ENCODE data around the gene SFXN4. TPM values are rescaled to one million over a fixed set of nuclear protein-coding genes. Genes with fewer than 3 reads are reported as not detected.

Gene SFXN4
- total RNA-seq, 4 donors from 2014 or later, result 12.2 to 37.4 (median 15.0) TPM

- WGBS, result 97% methylated on average over 12 of the region's 13 CpGs
- Histone ChIP-seq H3K4me3 (no peak overlapping the region), H3K4me1 (no peaks in the 10 kb centered on the region), H3K27ac (no peak overlapping the region), H3K36me3 (peaks cover 83% of the 10 kb centered on the region), H3K27me3 (no peaks in the 10 kb centered on the region), H3K9me3 (no peaks in the 10 kb centered on the region)
- TF ChIP-seq POLR2A (IDR thresholded peaks at IDR 0.05) (no peak), CTCF (IDR thresholded peaks at IDR 0.05) (no peak), POLR2AphosphoS5 (IDR thresholded peaks at IDR 0.05) (no peak), EP300 (IDR thresholded peaks at IDR 0.05) (no peak)
- no peak for DNase-seq (ENCODE audit: low spot score in 2 of 2)
These were observed 15.8 kb downstream of the SFXN4 start for GRCh38 chr10:119149729-119150128.

GRCh38 chr10:119149157-119149556, 16.4 kb downstream of the SFXN4 start:
- WGBS, result 97% methylated on average over 8 of the region's 8 CpGs
- H3K4me3 ChIP-seq, result no peak overlapping the region
- no peaks in the 10 kb centered on the region for H3K4me1 ChIP-seq
- TF ChIP-seq POLR2AphosphoS5 (IDR thresholded peaks at IDR 0.05) (no peak), POLR2A (IDR thresholded peaks at IDR 0.05) (no peak), CTCF (IDR thresholded peaks at IDR 0.05) (no peak), EP300 (IDR thresholded peaks at IDR 0.05) (no peak)
- no peaks in the 10 kb centered on the region for H3K9me3 ChIP-seq
- H3K27me3 ChIP-seq, result no peaks in the 10 kb centered on the region
- peaks cover 78% of the 10 kb centered on the region for H3K36me3 ChIP-seq
- H3K27ac ChIP-seq, result no peak overlapping the region
- DNase-seq (ENCODE audit: low spot score in 2 of 2), result no peak

- DNase-seq (ENCODE audit: low spot score in 2 of 2), result no peak
- Histone ChIP-seq H3K4me3 (no peak overlapping the region), H3K27me3 (no peaks in the 10 kb centered on the region), H3K4me1 (no peaks in the 10 kb centered on the region), H3K9me3 (no peaks in the 10 kb centered on the region), H3K36me3 (peaks cover 49% of the 10 kb centered on the region), H3K27ac (no peak overlapping the region)
- TF ChIP-seq EP300 (IDR thresholded peaks at IDR 0.05), result no peak
- TF ChIP-seq POLR2AphosphoS5 (IDR thresholded peaks at IDR 0.05), result no peak
- TF ChIP-seq POLR2A (IDR thresholded peaks at IDR 0.05), result no peak
- TF ChIP-seq CTCF (IDR thresholded peaks at IDR 0.05), result no peak
- 95% methylated on average over 9 of the region's 10 CpGs for WGBS
These were observed 21.9 kb downstream of the SFXN4 start for GRCh38 chr10:119143657-119144056.

- no peak overlapping the region for H3K4me3 ChIP-seq
- no peak for TF ChIP-seq POLR2AphosphoS5 (IDR thresholded peaks at IDR 0.05)
- no peak for TF ChIP-seq POLR2A (IDR thresholded peaks at IDR 0.05)
- no peak for TF ChIP-seq EP300 (IDR thresholded peaks at IDR 0.05)
- TF ChIP-seq CTCF (IDR thresholded peaks at IDR 0.05), result no peak
- H3K27me3 ChIP-seq, result no peaks in the 10 kb centered on the region
- WGBS, result 84% methylated on average over 21 of the region's 21 CpGs
- H3K36me3 ChIP-seq, result peaks cover 28% of the 10 kb centered on the region
- DNase-seq (ENCODE audit: low spot score in 2 of 2), result no peak
- no peaks in the 10 kb centered on the region for H3K4me1 ChIP-seq
- H3K27ac ChIP-seq, result no peak overlapping the region
- H3K9me3 ChIP-seq, result no peaks in the 10 kb centered on the region
These were observed 24.8 kb downstream of the SFXN4 start for GRCh38 chr10:119140603-119141245.

GRCh38 chr10:119139464-119140067, 25.9 kb downstream of the SFXN4 start:
- no peak for DNase-seq (ENCODE audit: low spot score in 2 of 2)
- 67% methylated on average over 9 of the region's 13 CpGs for WGBS

More at GRCh38 chr10:119139464-119140067, 25.9 kb downstream of the SFXN4 start:
- H3K27ac ChIP-seq, result no peak overlapping the region
- H3K27me3 ChIP-seq, result no peaks in the 10 kb centered on the region
- peaks cover 27% of the 10 kb centered on the region for H3K36me3 ChIP-seq
- H3K4me3 ChIP-seq, result no peak overlapping the region
- no peaks in the 10 kb centered on the region for H3K4me1 ChIP-seq
- H3K9me3 ChIP-seq, result no peaks in the 10 kb centered on the region
- no peak for TF ChIP-seq POLR2A (IDR thresholded peaks at IDR 0.05)
- peak in 1 of 2 donors; percentile 27 for TF ChIP-seq CTCF (IDR thresholded peaks at IDR 0.05)
